GM12892 (cell line): ENCODE measurements around the gene P4HA2.

Experiments
- DNase-seq: peaks from one replicate; pipeline ENCODE4 v3.0.0; 2011; ENCODE audit not compliant: insufficient read length
- FAIRE-seq: peaks from 2 replicates; lab custom pipeline; 2011; peaks lifted over from hg19 to GRCh38; lab: Jason Lieb, UNC
- POLR2A ChIP-seq: IDR thresholded peaks from 2 replicates; pipeline ENCODE4 v1.6.1; 2011; ENCODE audit warnings: low read depth, low read length, control low read depth
- POLR2AphosphoS5 ChIP-seq: IDR thresholded peaks from 2 replicates; pipeline ENCODE4 v1.6.1; 2011; ENCODE audit warnings: low read depth, low read length, control low read depth
- TAF1 ChIP-seq: IDR thresholded peaks from 2 replicates; pipeline ENCODE4 v1.6.1; 2011; ENCODE audit warnings: low read depth, mild to moderate bottlenecking, control low read depth, low read length, borderline replicate concordance

Gene P4HA2

GRCh38 chr5:132202711-132203463 lies 24.8 kb downstream of the P4HA2 start:
- FAIRE-seq: no peak
- TF ChIP-seq POLR2A (no peak), POLR2AphosphoS5 (no peak), TAF1 (no peak)
- DNase-seq: no peak

GRCh38 chr5:132199116-132199680 lies 28.5 kb downstream of the P4HA2 start:
- TF ChIP-seq POLR2A (no peak), POLR2AphosphoS5 (no peak), TAF1 (no peak)

GRCh38 chr5:132198571-132198970 lies 29.1 kb downstream of the P4HA2 start:
- FAIRE-seq: no peak
- no peak for DNase-seq
- no peak for TF ChIP-seq POLR2AphosphoS5
- no peak for TF ChIP-seq TAF1
- TF ChIP-seq POLR2A: no peak

More at GRCh38 chr5:132199116-132199680, 28.5 kb downstream of the P4HA2 start:
- FAIRE-seq: no peak
- no peak for DNase-seq

- FAIRE-seq (no peak), DNase-seq (no peak)
- no peak for TF ChIP-seq POLR2AphosphoS5
- no peak for TF ChIP-seq POLR2A
- no peak for TF ChIP-seq TAF1
Measured at GRCh38 chr5:132195727-132196126, 31.9 kb downstream of the P4HA2 start.

GRCh38 chr5:132193165-132193694 lies 34.4 kb downstream of the P4HA2 start:
- DNase-seq (no peak), FAIRE-seq (no peak)
- TF ChIP-seq TAF1: no peak
- no peak for TF ChIP-seq POLR2A
- no peak for TF ChIP-seq POLR2AphosphoS5

- TF ChIP-seq TAF1: no peak
- TF ChIP-seq POLR2A: no peak
- no peak for TF ChIP-seq POLR2AphosphoS5
- FAIRE-seq (peak; percentile 68), DNase-seq (no peak)
Measured at GRCh38 chr5:132190161-132190817, 37.4 kb downstream of the P4HA2 start.

GRCh38 chr5:132184588-132184987 lies 43.1 kb downstream of the P4HA2 start:
- DNase-seq: no peak
- no peak for FAIRE-seq
- no peak for TF ChIP-seq TAF1
- TF ChIP-seq POLR2AphosphoS5: no peak
- no peak for TF ChIP-seq POLR2A

- no peak for FAIRE-seq
- no peak for DNase-seq
- TF ChIP-seq POLR2A (no peak), TAF1 (no peak), POLR2AphosphoS5 (no peak)
Measured at GRCh38 chr5:132183723-132184122, 43.9 kb downstream of the P4HA2 start.

- TF ChIP-seq POLR2AphosphoS5 (no peak), TAF1 (no peak), POLR2A (no peak)
- FAIRE-seq (no peak), DNase-seq (no peak)
Measured at GRCh38 chr5:132182359-132183040, 45.2 kb downstream of the P4HA2 start.

GRCh38 chr5:132181011-132181629 lies 46.5 kb downstream of the P4HA2 start:
- no peak for TF ChIP-seq TAF1
- no peak for TF ChIP-seq POLR2A
- no peak for TF ChIP-seq POLR2AphosphoS5
- no peak for DNase-seq
- FAIRE-seq: no peak
